ENCODE results near the gene OR51A4. TPM values are rescaled to one million over a fixed set of nuclear protein-coding genes. Genes with fewer than 3 reads are reported as not detected.

The OR51A4 gene
- polyA plus RNA-seq, 4 donors = 0.05 TPM; not detected in 3

Other genes starting within 250 kb of the OR51A4 start
- gene OR51E2, start 249.8 kb downstream of the OR51A4 start, polyA plus RNA-seq (ENCODE audit: insufficient read length in 4 of 4) = under 1 TPM; 0.46 to 0.89 (median 0.67) TPM
- under 1 TPM; 0.21 to 0.71 (median 0.30) TPM for gene MMP26, start 242.8 kb downstream of the OR51A4 start, polyA plus RNA-seq (ENCODE audit: insufficient read length in 4 of 4)
- not detected for gene OR51F1, start 177.7 kb downstream of the OR51A4 start, polyA plus RNA-seq (ENCODE audit: insufficient read length in 4 of 4)
- gene OR52R1, start 143.2 kb downstream of the OR51A4 start, polyA plus RNA-seq (ENCODE audit: insufficient read length in 4 of 4) = not detected
- not detected for gene OR51F2, start 126.3 kb downstream of the OR51A4 start, polyA plus RNA-seq (ENCODE audit: insufficient read length in 4 of 4)
- not detected for gene OR51S1, start 98.4 kb downstream of the OR51A4 start, polyA plus RNA-seq (ENCODE audit: insufficient read length in 4 of 4)
- gene OR51T1, start 65.7 kb downstream of the OR51A4 start, polyA plus RNA-seq (ENCODE audit: insufficient read length in 4 of 4) = not detected
- not detected for gene OR51A7, start 43.8 kb downstream of the OR51A4 start, polyA plus RNA-seq (ENCODE audit: insufficient read length in 4 of 4)
- under 1 TPM in 1 of 4 donors, not detected in 3; 0.08 TPM for gene OR51G2, start 28.3 kb downstream of the OR51A4 start, polyA plus RNA-seq (ENCODE audit: insufficient read length in 4 of 4)
- gene OR51G1, start 23.3 kb downstream of the OR51A4 start, polyA plus RNA-seq (ENCODE audit: insufficient read length in 4 of 4) = not detected
- not detected for gene OR51A2, start 8.1 kb upstream of the OR51A4 start, polyA plus RNA-seq (ENCODE audit: insufficient read length in 4 of 4)
- gene OR51L1, start 47.2 kb upstream of the OR51A4 start, polyA plus RNA-seq (ENCODE audit: insufficient read length in 4 of 4) = under 1 TPM in 3 of 4 donors, not detected in 1; 0.05 to 0.06 (median 0.05) TPM
- not detected for gene OR52J3, start 98.9 kb upstream of the OR51A4 start, polyA plus RNA-seq (ENCODE audit: insufficient read length in 4 of 4)
- gene OR52E2, start 112.0 kb upstream of the OR51A4 start, polyA plus RNA-seq (ENCODE audit: insufficient read length in 4 of 4) = not detected
- gene OR52E1, start 122.0 kb upstream of the OR51A4 start, polyA plus RNA-seq (ENCODE audit: insufficient read length in 4 of 4) = not detected
- gene OR52A5, start 190.8 kb upstream of the OR51A4 start, polyA plus RNA-seq (ENCODE audit: insufficient read length in 4 of 4) = not detected
- under 1 TPM in 2 of 4 donors, not detected in 2; 0.01 to 0.05 TPM for gene OR52A1, start 207.2 kb upstream of the OR51A4 start, polyA plus RNA-seq (ENCODE audit: insufficient read length in 4 of 4)